BLaER1 treated with 17β-estradiol and CSF1 and Interleukin-3, amounts not matched to agents 10 nM and 100 nM (cell line): Measurements from ENCODE around the gene IGSF9B.

Experiments
- H3K27ac ChIP-seq, 11 experiments: shearing (Covaris generic); formaldehyde crosslinking; 2 replicates each; pipeline ENCODE4 v1.8.1; 2022
- H3K27me3 ChIP-seq, 11 experiments: shearing (Covaris generic); formaldehyde crosslinking; 2 replicates each; pipeline ENCODE4 v1.8.1; 2022
- H3K36me3 ChIP-seq, 11 experiments: shearing (Covaris generic); formaldehyde crosslinking; 2 replicates each; pipeline ENCODE4 v1.8.1; 2022
- H3K4me1 ChIP-seq, 10 experiments: shearing (Covaris generic); formaldehyde crosslinking; 2 replicates each; pipeline ENCODE4 v1.8.1; 2022
- H3K4me2 ChIP-seq, 11 experiments: shearing (Covaris generic); formaldehyde crosslinking; 2 replicates each; pipeline ENCODE4 v1.8.1; 2022
- H3K4me3 ChIP-seq, 10 experiments: shearing (Covaris generic); formaldehyde crosslinking; 2 replicates each; pipeline ENCODE4 v1.8.1; 2022
- H3K9ac ChIP-seq, 11 experiments: shearing (Covaris generic); formaldehyde crosslinking; 2 replicates each; pipeline ENCODE4 v1.8.1; 2022
- H3K9me3 ChIP-seq, 11 experiments: shearing (Covaris generic); formaldehyde crosslinking; replicated peaks in 1 of 11; 2 replicates each; pipeline ENCODE4 v1.8.1; 2022
- H4K20me1 ChIP-seq, 11 experiments: shearing (Covaris generic); formaldehyde crosslinking; 2 replicates each; pipeline ENCODE4 v1.8.1; 2022
- Cebpa-rat ChIP-seq, 11 experiments: shearing (Covaris generic); IDR thresholded peaks; 2 replicates each; pipeline ENCODE4 v1.8.1; 2022

IGSF9B gene

GRCh38 chr11:133940034-133940433, 16.7 kb downstream of the IGSF9B start:
- no peak overlapping the region for H3K4me3 ChIP-seq
- TF ChIP-seq Cebpa-rat (IDR thresholded peaks at IDR 0.05): peak in 2 of 11 experiments; percentile 11 to 26; a peak in 2 of 22 replicates
- peaks cover 5 to 43% (median 30%) of the 10 kb centered on the region in 10 experiments for H3K4me1 ChIP-seq

GRCh38 chr11:133939558-133939957, 17.2 kb downstream of the IGSF9B start:
- no peak for TF ChIP-seq Cebpa-rat (IDR thresholded peaks at IDR 0.05)
- H4K20me1 ChIP-seq: peaks cover 0 to 25% (median under 1%) of the 10 kb centered on the region in 11 experiments; a peak in 3 of 22 replicates
- peaks cover under 1 to 38% (median 26%) of the 10 kb centered on the region in 10 experiments for H3K4me1 ChIP-seq
- no peak overlapping the region for H3K4me2 ChIP-seq
- no peak overlapping the region for H3K27ac ChIP-seq
- no peaks in the 10 kb centered on the region for H3K9me3 ChIP-seq
- no peak overlapping the region for H3K4me3 ChIP-seq
- no peaks in the 10 kb centered on the region for H3K36me3 ChIP-seq
- H3K9ac ChIP-seq: no peak overlapping the region
- no peaks in the 10 kb centered on the region for H3K27me3 ChIP-seq

More at GRCh38 chr11:133940034-133940433, 16.7 kb downstream of the IGSF9B start:
- no peaks in the 10 kb centered on the region for H3K36me3 ChIP-seq
- H3K27me3 ChIP-seq: no peaks in the 10 kb centered on the region
- peaks cover 0 to 29% (median 3%) of the 10 kb centered on the region in 11 experiments; a peak in 6 of 22 replicates for H4K20me1 ChIP-seq
- no peak overlapping the region for H3K9ac ChIP-seq
- no peak overlapping the region for H3K27ac ChIP-seq
- H3K4me2 ChIP-seq: no peak overlapping the region
- H3K9me3 ChIP-seq: no peaks in the 10 kb centered on the region

GRCh38 chr11:133938166-133938565, 18.6 kb downstream of the IGSF9B start:
- H3K36me3 ChIP-seq: no peaks in the 10 kb centered on the region
- H3K27ac ChIP-seq: no peak overlapping the region
- no peak for TF ChIP-seq Cebpa-rat (IDR thresholded peaks at IDR 0.05)
- peaks cover 0 to 20% (median 0%) of the 10 kb centered on the region in 11 experiments; a peak in 1 of 22 replicates for H4K20me1 ChIP-seq
- no peak overlapping the region for H3K9ac ChIP-seq
- H3K9me3 ChIP-seq: no peaks in the 10 kb centered on the region
- no peak overlapping the region for H3K4me3 ChIP-seq
- no peak overlapping the region for H3K4me2 ChIP-seq
- H3K4me1 ChIP-seq: peaks cover 0 to 29% (median 17%) of the 10 kb centered on the region in 10 experiments; a peak in 16 of 20 replicates
- H3K27me3 ChIP-seq: no peaks in the 10 kb centered on the region

- Histone ChIP-seq H3K36me3 (no peaks in the 10 kb centered on the region), H3K4me3 (no peak overlapping the region), H3K9ac (no peak overlapping the region), H3K9me3 (no peaks in the 10 kb centered on the region), H3K27ac (no peak overlapping the region), H4K20me1 (peaks cover 0 to 22% (median 0%) of the 10 kb centered on the region in 11 experiments; a peak in 1 of 22 replicates), H3K4me1 (peaks cover 0 to 28% (median 17%) of the 10 kb centered on the region in 10 experiments; a peak in 16 of 20 replicates), H3K4me2 (no peak overlapping the region), H3K27me3 (no peaks in the 10 kb centered on the region)
- no peak for TF ChIP-seq Cebpa-rat (IDR thresholded peaks at IDR 0.05)
These were observed 19.3 kb downstream of the IGSF9B start for GRCh38 chr11:133937468-133937867.

GRCh38 chr11:133937015-133937414, 19.8 kb downstream of the IGSF9B start:
- H4K20me1 ChIP-seq: peaks cover 0 to 23% (median 0%) of the 10 kb centered on the region in 11 experiments; a peak in 1 of 22 replicates
- H3K4me3 ChIP-seq: no peak overlapping the region
- peak overlapping the region in 5 of 11 experiments; percentile 54 to 75 (median 66); a peak in 9 of 22 replicates for H3K4me2 ChIP-seq
- TF ChIP-seq Cebpa-rat (IDR thresholded peaks at IDR 0.05): no peak
- H3K27ac ChIP-seq: no peak overlapping the region
- no peaks in the 10 kb centered on the region for H3K36me3 ChIP-seq
- H3K9ac ChIP-seq: no peak overlapping the region
- H3K9me3 ChIP-seq: no peaks in the 10 kb centered on the region
- peaks cover 0 to 28% (median 17%) of the 10 kb centered on the region in 10 experiments; a peak in 16 of 20 replicates for H3K4me1 ChIP-seq
- no peaks in the 10 kb centered on the region for H3K27me3 ChIP-seq

- H3K36me3 ChIP-seq: no peaks in the 10 kb centered on the region
- peak overlapping the region in 9 of 11 experiments; percentile 21 to 75 (median 64); a peak in 15 of 22 replicates for H3K4me2 ChIP-seq
- no peak for TF ChIP-seq Cebpa-rat (IDR thresholded peaks at IDR 0.05)
- H3K4me3 ChIP-seq: no peak overlapping the region
- no peaks in the 10 kb centered on the region for H3K9me3 ChIP-seq
- peaks cover 0 to 27% (median 0%) of the 10 kb centered on the region in 11 experiments; a peak in 1 of 22 replicates for H4K20me1 ChIP-seq
- H3K4me1 ChIP-seq: peaks cover 0 to 28% (median 17%) of the 10 kb centered on the region in 10 experiments; a peak in 16 of 20 replicates
- no peaks in the 10 kb centered on the region for H3K27me3 ChIP-seq
- peak overlapping the region in 2 of 11 experiments; percentile 6 to 18; a peak in 1 of 22 replicates for H3K9ac ChIP-seq
- H3K27ac ChIP-seq: no peak overlapping the region
These were observed 20.2 kb downstream of the IGSF9B start for GRCh38 chr11:133936592-133936991.

- no peaks in the 10 kb centered on the region for H3K9me3 ChIP-seq
- no peak for TF ChIP-seq Cebpa-rat (IDR thresholded peaks at IDR 0.05)
- no peaks in the 10 kb centered on the region for H3K36me3 ChIP-seq
- H4K20me1 ChIP-seq: peaks cover 0 to 32% (median 0%) of the 10 kb centered on the region in 11 experiments; a peak in 1 of 22 replicates
- no peak overlapping the region for H3K27ac ChIP-seq
- H3K27me3 ChIP-seq: no peaks in the 10 kb centered on the region
- H3K9ac ChIP-seq: peak overlapping the region in 3 of 11 experiments; percentile 6 to 24 (median 18); a peak in 2 of 22 replicates
- H3K4me2 ChIP-seq: peak overlapping the region in 9 of 11 experiments; percentile 21 to 75 (median 64); a peak in 17 of 22 replicates
- no peak overlapping the region for H3K4me3 ChIP-seq
- H3K4me1 ChIP-seq: peaks cover 0 to 28% (median 17%) of the 10 kb centered on the region in 10 experiments; a peak in 16 of 20 replicates
These were observed 20.6 kb downstream of the IGSF9B start for GRCh38 chr11:133936136-133936535.

GRCh38 chr11:133935551-133935910, 21.2 kb downstream of the IGSF9B start:
- TF ChIP-seq Cebpa-rat (IDR thresholded peaks at IDR 0.05): no peak
- Histone ChIP-seq H3K4me3 (no peak overlapping the region), H3K4me1 (peaks cover 0 to 28% (median 17%) of the 10 kb centered on the region in 10 experiments; a peak in 16 of 20 replicates), H3K9me3 (no peaks in the 10 kb centered on the region), H4K20me1 (peaks cover 0 to 35% (median 0%) of the 10 kb centered on the region in 11 experiments; a peak in 1 of 22 replicates), H3K27ac (no peak overlapping the region), H3K4me2 (peak overlapping the region in 7 of 11 experiments; percentile 46 to 75 (median 65); a peak in 13 of 22 replicates), H3K9ac (peak overlapping the region in 1 of 11 experiments; percentile 24; a peak in 1 of 22 replicates), H3K36me3 (no peaks in the 10 kb centered on the region), H3K27me3 (no peaks in the 10 kb centered on the region)

GRCh38 chr11:133934599-133935550, 21.9 kb downstream of the IGSF9B start:
- Histone ChIP-seq H3K4me3 (no peak overlapping the region), H3K4me1 (peaks cover 0 to 28% (median 17%) of the 10 kb centered on the region in 10 experiments; a peak in 16 of 20 replicates), H3K36me3 (no peaks in the 10 kb centered on the region), H4K20me1 (peaks cover 0 to 35% (median 0%) of the 10 kb centered on the region in 11 experiments; a peak in 1 of 22 replicates), H3K9ac (no peak overlapping the region), H3K9me3 (no peaks in the 10 kb centered on the region), H3K27ac (no peak overlapping the region), H3K27me3 (no peaks in the 10 kb centered on the region), H3K4me2 (no peak overlapping the region)
- no peak for TF ChIP-seq Cebpa-rat (IDR thresholded peaks at IDR 0.05)
